ENCODE measurements around the gene FAAP20.

DNA sequence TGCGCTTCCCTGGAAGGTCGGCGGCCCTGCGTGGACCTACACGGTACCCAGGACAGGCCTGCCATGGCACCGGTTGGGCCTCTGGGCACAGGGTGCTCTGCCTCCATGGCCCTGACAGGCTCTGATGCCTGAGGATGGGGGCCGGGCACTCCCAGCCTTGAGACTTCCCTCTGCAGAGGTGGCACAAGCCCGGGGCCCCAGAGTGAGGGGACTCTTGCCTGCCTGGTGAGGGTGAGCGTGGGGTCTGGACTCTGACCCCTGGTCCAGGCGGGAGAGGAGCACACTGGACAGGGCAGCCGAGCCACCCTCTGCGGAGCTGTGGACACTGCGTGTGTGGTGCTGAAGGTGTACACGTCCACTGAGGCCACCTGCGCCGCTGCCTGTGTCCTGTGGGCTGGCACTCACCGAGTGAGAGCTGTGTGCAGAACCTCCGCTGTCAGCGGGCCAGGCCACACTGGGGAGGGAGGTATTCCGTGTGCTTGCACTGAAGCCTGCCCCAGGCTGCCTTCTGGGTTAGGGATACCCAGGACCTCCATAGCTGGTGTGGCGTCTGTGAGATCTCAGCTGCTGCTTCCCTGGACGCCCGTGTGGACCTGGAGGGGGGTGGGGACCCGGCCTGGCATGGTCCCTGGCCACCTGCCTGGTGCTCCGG, 43.9 kb upstream of the FAAP20 start:
- no peak for TF ChIP-seq EZH2phosphoT487 (IDR thresholded peaks at IDR 0.05; ENCODE audit: insufficient read depth, low read depth)
- no peak for TF ChIP-seq EZH2 (IDR thresholded peaks at IDR 0.05; ENCODE audit: insufficient read depth, poor library complexity, severe bottlenecking)
